Hematopoietic multipotent progenitor cell treated with erythropoietin and hydrocortisone succinate and interleukin-3 and kit ligand, for 6 days (in vitro differentiated cells): ENCODE results near the gene CXXC4.

Experiments used
- DNase-seq: peaks from one replicate; pipeline ENCODE4 v3.0.0-alpha.2; 2015

The CXXC4 gene

GRCh38 chr4:104488151-104488550, 6.5 kb downstream of the CXXC4 start:
- no peak for DNase-seq

DNA sequence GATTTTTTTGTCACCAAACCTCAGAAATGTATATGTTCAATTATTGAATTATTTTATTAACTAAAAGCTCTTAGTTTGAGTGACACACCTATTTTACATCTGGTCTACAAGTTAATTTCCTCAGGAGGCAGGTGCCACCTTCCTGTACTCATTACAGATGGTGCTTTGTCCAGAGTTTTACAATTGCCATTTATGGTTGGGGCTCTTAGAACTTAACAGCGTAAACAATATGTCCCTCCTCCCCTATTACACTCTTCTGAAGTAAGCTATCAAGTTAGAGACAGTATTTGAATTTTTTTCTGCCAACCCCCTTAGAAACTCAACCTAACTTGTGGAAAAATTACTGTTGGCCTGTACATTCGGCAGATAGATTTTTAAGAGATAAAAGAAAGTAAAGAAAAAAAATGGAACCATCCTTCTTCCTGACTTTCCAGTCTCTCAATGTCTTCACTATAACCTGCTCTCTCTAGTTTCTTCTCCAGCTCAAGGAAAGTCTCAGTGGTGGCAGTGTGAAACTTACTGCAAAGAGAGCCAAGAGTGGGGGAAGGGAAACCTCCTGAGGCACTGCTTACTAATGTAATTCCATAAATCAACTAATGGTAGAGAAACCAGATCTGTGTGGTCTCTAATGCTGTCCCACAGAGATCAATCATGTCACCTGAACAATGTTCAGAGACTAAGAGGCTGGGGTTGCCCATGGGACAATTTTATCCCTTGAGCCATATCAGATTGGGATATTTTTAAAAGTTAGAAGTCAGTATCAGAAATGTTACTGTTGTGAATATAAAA, 7.8 kb downstream of the CXXC4 start:
- DNase-seq: no peak

GRCh38 chr4:104475652-104476051, 19.0 kb downstream of the CXXC4 start:
- DNase-seq: no peak

GRCh38 chr4:104472766-104473165, 21.9 kb downstream of the CXXC4 start:
- no peak for DNase-seq

GRCh38 chr4:104470770-104471169, 23.9 kb downstream of the CXXC4 start:
- DNase-seq: no peak

DNA sequence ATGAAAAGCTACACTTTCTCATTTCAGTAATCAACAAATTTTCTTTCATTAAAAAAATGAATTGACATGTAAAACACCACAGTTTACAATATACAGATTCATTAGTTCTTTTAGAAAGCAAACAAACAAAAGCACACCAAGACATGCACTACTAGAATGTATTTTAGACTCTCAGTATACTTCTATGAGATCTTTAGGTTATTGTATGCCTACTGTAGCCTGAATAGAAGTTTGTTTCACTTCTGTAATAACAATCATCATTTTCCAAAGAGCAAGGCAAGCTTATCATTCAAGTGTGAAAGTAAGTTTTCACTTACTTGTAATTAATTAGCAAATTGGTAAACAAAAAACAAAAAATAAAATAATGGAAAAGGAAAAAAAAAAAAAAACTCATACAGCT, 24.9 kb downstream of the CXXC4 start:
- DNase-seq: no peak

DNA sequence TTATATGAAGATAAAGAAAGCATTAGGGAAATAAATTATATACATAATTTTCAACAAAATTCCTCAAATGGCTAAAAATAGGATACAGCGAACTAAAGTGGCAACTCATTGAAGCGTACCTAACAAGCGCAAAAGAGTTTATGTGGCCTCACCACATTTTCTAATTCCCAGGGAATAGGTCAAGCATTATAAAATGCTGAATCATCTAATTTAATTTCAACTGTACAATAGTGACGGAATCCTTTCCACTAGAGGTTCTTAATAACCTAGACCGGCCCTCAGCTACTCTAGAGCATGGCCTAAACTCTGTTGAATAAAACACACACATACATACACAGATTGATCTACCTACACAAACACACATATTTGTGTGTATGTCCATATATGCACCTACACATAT, 29.1 kb downstream of the CXXC4 start:
- no peak for DNase-seq

GRCh38 chr4:104465201-104465600, 29.5 kb downstream of the CXXC4 start:
- no peak for DNase-seq

DNA sequence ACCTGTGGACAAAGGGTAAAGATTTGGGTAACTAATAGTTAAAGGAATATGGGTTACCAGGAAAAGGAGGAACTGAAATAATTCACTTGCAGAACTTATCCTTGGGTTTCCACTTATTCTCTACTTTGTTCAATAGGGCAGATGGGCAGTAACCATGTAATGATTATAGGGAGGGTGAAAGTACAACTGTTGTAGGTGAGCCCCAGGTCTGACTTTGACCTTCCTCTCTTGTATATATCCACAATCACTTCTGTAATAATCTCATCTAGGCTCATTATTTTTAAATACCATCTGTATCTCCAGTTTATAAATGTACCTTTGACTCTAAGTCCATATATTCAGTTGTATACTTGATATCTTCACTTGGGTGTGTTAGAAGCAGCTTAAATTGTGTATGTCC, 32.1 kb downstream of the CXXC4 start:
- DNase-seq: no peak

GRCh38 chr4:104457308-104457981, 37.2 kb downstream of the CXXC4 start:
- no peak for DNase-seq

- no peak for DNase-seq
Observed at GRCh38 chr4:104451573-104451972, 43.1 kb downstream of the CXXC4 start.

- DNase-seq: no peak
Observed at GRCh38 chr4:104449537-104449936, 45.2 kb downstream of the CXXC4 start.

- DNase-seq: no peak
Observed at GRCh38 chr4:104447294-104447693, 47.4 kb downstream of the CXXC4 start.

- no peak for DNase-seq
Observed at GRCh38 chr4:104446431-104447278, 48.0 kb downstream of the CXXC4 start.

DNA sequence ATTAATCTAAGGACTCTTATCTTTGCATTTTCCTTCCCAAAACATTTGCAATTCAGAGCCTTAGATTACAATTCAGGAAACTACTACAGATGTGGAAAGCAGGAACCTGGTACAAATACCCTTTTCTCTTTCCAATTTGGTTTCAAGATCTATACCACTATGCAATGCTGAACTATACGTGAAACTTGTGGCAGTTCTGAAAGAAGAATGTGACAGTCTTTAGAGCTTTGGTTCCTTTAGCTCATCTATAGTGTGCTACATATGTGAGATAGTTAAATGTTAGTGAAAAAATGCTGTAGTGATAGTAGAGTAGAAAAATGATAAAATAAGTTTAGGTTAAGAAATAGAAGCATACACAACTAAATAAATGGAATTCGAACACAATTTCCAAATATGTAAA, 50.0 kb downstream of the CXXC4 start:
- DNase-seq: no peak

DNA sequence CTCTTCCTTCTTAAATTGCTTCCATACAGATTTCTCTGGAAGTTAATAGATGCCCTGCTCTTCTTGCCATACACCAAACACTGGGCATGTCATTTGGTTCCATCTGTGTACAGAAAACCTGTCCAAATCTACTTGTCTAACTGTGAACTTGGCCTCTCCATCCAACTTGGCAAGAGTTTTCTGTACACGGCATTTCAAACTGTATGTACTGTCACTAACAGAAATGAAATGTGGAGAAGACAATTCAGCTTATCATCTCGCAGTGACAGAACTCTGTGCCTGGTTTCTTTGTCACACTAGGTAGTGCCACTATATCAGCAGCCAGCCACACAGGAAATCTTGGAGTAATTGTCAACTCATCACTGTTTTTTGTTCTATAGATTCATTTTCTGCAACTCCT, 58.2 kb downstream of the CXXC4 start:
- DNase-seq: no peak

DNA sequence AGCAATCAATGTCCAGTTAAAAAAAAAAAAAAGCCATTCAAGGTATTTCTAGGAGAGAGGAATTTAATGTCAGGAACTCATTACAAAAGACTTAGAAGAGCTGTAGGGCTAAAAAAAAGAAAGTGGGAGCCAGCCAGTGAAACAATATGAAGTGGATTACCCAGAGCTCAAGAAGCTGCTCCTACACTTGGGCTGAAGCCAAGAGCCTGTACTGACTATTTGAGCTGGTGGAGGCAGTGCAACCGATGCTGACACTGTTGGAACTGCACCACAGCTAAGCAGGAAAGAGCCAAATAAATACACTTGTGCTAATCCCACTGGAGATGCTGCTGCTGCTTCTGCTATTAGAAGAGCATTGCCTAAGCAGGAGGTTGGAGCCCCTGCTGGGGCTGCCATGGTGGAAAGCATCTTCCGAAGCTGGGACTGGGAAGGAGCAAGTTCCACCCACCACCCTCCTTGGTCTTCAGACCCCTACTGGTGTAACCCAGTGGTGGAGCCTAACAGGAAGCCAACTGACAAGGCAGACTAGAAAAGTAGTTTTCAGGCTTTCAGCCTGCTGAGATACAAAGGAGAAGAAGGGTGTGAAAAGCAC, 65.4 kb downstream of the CXXC4 start:
- DNase-seq: no peak

GRCh38 chr4:104425948-104426347, 68.7 kb downstream of the CXXC4 start:
- no peak for DNase-seq

- no peak for DNase-seq
Observed at GRCh38 chr4:104424989-104425388, 69.7 kb downstream of the CXXC4 start.

- no peak for DNase-seq
Observed at GRCh38 chr4:104424475-104424941, 70.2 kb downstream of the CXXC4 start.

DNA sequence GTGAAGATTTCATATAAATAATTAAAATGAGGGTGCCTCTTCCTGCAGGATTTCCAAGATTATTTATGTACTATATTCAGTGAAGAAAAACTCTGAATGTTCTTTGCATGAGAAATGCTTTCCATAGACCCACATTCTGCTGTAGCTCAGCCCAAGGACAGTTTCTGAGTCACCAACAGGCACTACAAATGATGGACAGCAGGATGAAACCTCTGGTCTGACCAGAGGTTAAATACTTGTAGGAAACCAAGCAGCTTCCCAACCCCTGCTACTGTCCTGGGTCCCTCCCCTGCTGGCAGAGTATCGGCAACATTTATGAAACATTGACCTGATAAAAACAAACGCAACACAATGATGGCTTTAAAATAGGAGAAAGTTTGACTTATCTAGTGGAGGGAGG, 73.1 kb downstream of the CXXC4 start:
- DNase-seq: no peak

DNA sequence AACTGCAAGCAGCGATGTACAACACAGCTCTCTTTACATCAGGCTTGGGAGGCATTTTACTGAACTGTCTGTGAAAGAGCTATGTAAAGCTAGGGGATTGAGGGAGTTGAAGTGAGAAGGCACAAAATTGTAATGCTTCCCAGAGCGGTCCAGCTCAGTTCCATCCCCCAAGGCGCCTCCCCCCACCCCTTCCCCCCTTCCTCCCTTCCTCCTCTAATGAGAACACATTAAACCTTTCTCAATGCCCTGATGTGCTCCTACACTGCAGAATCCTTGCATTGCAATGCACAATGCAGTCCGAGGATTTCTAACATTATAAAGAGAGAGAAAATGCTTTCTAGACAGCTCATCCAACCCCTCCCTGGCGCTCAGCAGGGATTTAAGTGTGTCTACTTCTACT, 73.9 kb downstream of the CXXC4 start:
- no peak for DNase-seq
